Small intestine (tissue), 7 donors: ENCODE results near the gene ZSCAN10. TPM values are rescaled to one million over a fixed set of nuclear protein-coding genes. Genes with fewer than 3 reads are reported as not detected.
"Not testable (repeated sequence)": the region's sequence is repeated elsewhere in the genome, so short reads cannot be mapped to it uniquely, and the experiment has no call there.

Experiments
- DNase-seq, 2 donors: peaks; one replicate each; pipeline versions ENCODE4 v3.0.0 to v3.0.0-alpha.2; 2013
- FAIRE-seq: peaks from 2 replicates; lab custom pipeline; 2012; peaks lifted over from hg19 to GRCh38; lab: Jason Lieb, UNC
- H3K27ac ChIP-seq, 3 donors: one replicate each; pipeline ENCODE4 v1.5.1; 2013; ENCODE audit warnings: low read length in 2 of 3, mild to moderate bottlenecking in 2 of 3, control low read depth in 1 of 3, inconsistent platforms in 1 of 3, low read depth in 1 of 3, moderate library complexity in 1 of 3
- H3K27me3 ChIP-seq, 3 donors: one replicate each; pipeline ENCODE4 v1.6.1; 2013; ENCODE audit warnings: low read length in 3 of 3, inconsistent platforms in 1 of 3; ENCODE audit not compliant: control insufficient read depth in 3 of 3, insufficient read depth in 3 of 3
- H3K36me3 ChIP-seq, 3 donors: one replicate each; pipeline ENCODE4 v1.6.1; 2013; ENCODE audit warnings: low read length in 3 of 3, inconsistent platforms in 1 of 3, low read depth in 1 of 3, mild to moderate bottlenecking in 1 of 3, moderate library complexity in 1 of 3; ENCODE audit not compliant: control insufficient read depth in 3 of 3, insufficient read depth in 2 of 3
- H3K4me1 ChIP-seq, 3 donors: one replicate each; pipeline ENCODE4 v1.6.1; 2013; ENCODE audit warnings: low read length in 2 of 3, inconsistent platforms in 1 of 3, low read depth in 1 of 3, mild to moderate bottlenecking in 1 of 3, moderate library complexity in 1 of 3; ENCODE audit not compliant: control insufficient read depth in 3 of 3, insufficient read depth in 2 of 3
- H3K4me3 ChIP-seq, 3 donors: one replicate each; pipeline ENCODE4 v1.5.1; 2013; ENCODE audit warnings: low read length in 3 of 3, control low read depth in 1 of 3, inconsistent platforms in 1 of 3, low read depth in 1 of 3, mild to moderate bottlenecking in 1 of 3, moderate library complexity in 1 of 3
- H3K9me3 ChIP-seq, 2 donors: one replicate each; pipeline ENCODE4 v1.6.1; 2013; ENCODE audit warnings: low read depth in 1 of 2, low read length in 1 of 2; ENCODE audit not compliant: control insufficient read depth in 2 of 2, insufficient read depth in 1 of 2
- WGBS, 3 donors: extraction: QIAGEN DNeasy Blood & Tissue Kit; methylation state at CpG; one replicate each; pipeline ENCODE4 v1.1.7; 2013; 5-methylcytosine and 5-hydroxymethylcytosine counted together
- polyA plus RNA-seq, 4 donors: library from polyadenylated mRNA; stranded (reverse) in 3 of 4; unstranded in 1 of 4; fragments of 200-250 nt in 3 of 4; fragments of 120-200 nt in 1 of 4; gene quantifications; one replicate each; pipeline versions ENCODE4 v1.2.1 to v1.2.3, GENCODE V29; 2013
- donor health status: healthy with polysubstance abuse.
- donor health status: control.
- donor health status: control.
- donor health status: Bipolar disorder and iron deficiency.
- donor health status: healthy.

ZSCAN10 gene
- polyA plus RNA-seq, 4 donors: 0.03 to 0.46 TPM; not detected in 2

- peaks cover 0 to 2% (median 0%) of the 10 kb centered on the region in 3 donors for H3K36me3 ChIP-seq
- DNase-seq (no peak), FAIRE-seq (no peak)
- no peak overlapping the region for H3K27ac ChIP-seq
- H3K4me3 ChIP-seq: no peak overlapping the region
- 89 to 95% (median 91%) methylated on average over 17 of the region's 17 CpGs for WGBS, 3 donors
- no peaks in the 10 kb centered on the region for H3K27me3 ChIP-seq
- peaks cover 0 to 13% (median 0%) of the 10 kb centered on the region in 3 donors for H3K4me1 ChIP-seq
- H3K9me3 ChIP-seq: peaks cover 0 to 4% of the 10 kb centered on the region in 2 donors
Observed at GRCh38 chr16:3080024-3080423, 19.1 kb downstream of the ZSCAN10 start.

- FAIRE-seq (no peak), DNase-seq (no peak)
- WGBS, 3 donors: 36 to 59% (median 58%) methylated on average over 6 of the region's 6 CpGs
- Histone ChIP-seq H3K27me3 (no peaks in the 10 kb centered on the region), H3K4me1 (no peaks in the 10 kb centered on the region), H3K27ac (peak overlapping the region in 1 of 3 donors; percentile 75), H3K36me3 (no peaks in the 10 kb centered on the region), H3K4me3 (no peak overlapping the region), H3K9me3 (peaks cover 0 to 4% of the 10 kb centered on the region in 2 donors)
Observed at GRCh38 chr16:3076577-3076976, 22.5 kb downstream of the ZSCAN10 start.

- WGBS, 3 donors: 76 to 90% (median 84%) methylated on average over 4 to 6 of the region's 6 CpGs
- not testable (repeated sequence) for H3K27me3 ChIP-seq, H3K4me3 ChIP-seq, FAIRE-seq, DNase-seq, H3K9me3 ChIP-seq, H3K4me1 ChIP-seq, H3K36me3 ChIP-seq
- peak overlapping the region in 2 of 3 donors; percentile 5 to 75 for H3K27ac ChIP-seq
Observed at GRCh38 chr16:3075946-3076345, 23.1 kb downstream of the ZSCAN10 start.

GRCh38 chr16:3075523-3075915 lies 23.6 kb downstream of the ZSCAN10 start:
- no peak for DNase-seq
- FAIRE-seq: no peak
- Histone ChIP-seq H3K27ac (peak overlapping the region in 2 of 3 donors; percentile 74 to 88), H3K36me3 (no peaks in the 10 kb centered on the region), H3K4me3 (no peak overlapping the region), H3K27me3 (no peaks in the 10 kb centered on the region), H3K9me3 (peaks cover 0 to 4% of the 10 kb centered on the region in 2 donors), H3K4me1 (no peaks in the 10 kb centered on the region)
- WGBS, 3 donors: 30 to 37% (median 30%) methylated on average over 10 of the region's 10 CpGs

- FAIRE-seq (no peak), DNase-seq (peak in 1 of 2 donors; percentile 69)
- no peaks in the 10 kb centered on the region for H3K4me1 ChIP-seq
- 50 to 63% (median 58%) methylated on average over 7 to 9 of the region's 9 CpGs for WGBS, 3 donors
- no peaks in the 10 kb centered on the region for H3K27me3 ChIP-seq
- peak overlapping the region in 2 of 3 donors; percentile 74 to 88 for H3K27ac ChIP-seq
- no peak overlapping the region for H3K4me3 ChIP-seq
- H3K36me3 ChIP-seq: no peaks in the 10 kb centered on the region
- H3K9me3 ChIP-seq: peaks cover 0 to 4% of the 10 kb centered on the region in 2 donors
Observed at GRCh38 chr16:3074860-3075522, 24.1 kb downstream of the ZSCAN10 start.

- peak overlapping the region in 1 of 3 donors; percentile 9 for H3K27ac ChIP-seq
- WGBS, 3 donors: 77 to 85% (median 84%) methylated on average over 7 of the region's 7 CpGs
Observed at GRCh38 chr16:3073448-3073847, 25.6 kb downstream of the ZSCAN10 start.

GRCh38 chr16:3072576-3073263 lies 26.4 kb downstream of the ZSCAN10 start:
- not testable (repeated sequence) for FAIRE-seq, H3K4me1 ChIP-seq, H3K4me3 ChIP-seq, H3K9me3 ChIP-seq, H3K27me3 ChIP-seq, DNase-seq
- 42 to 63% (median 55%) methylated on average over 8 to 16 of the region's 18 CpGs for WGBS, 3 donors
- peaks cover 0 to 20% (median 7%) of the 10 kb centered on the region in 3 donors for H3K36me3 ChIP-seq
- peak overlapping the region in 1 of 3 donors; percentile 47 for H3K27ac ChIP-seq

More at GRCh38 chr16:3073448-3073847, 25.6 kb downstream of the ZSCAN10 start:
- Histone ChIP-seq H3K9me3 (peaks cover 0 to 4% of the 10 kb centered on the region in 2 donors), H3K4me3 (no peak overlapping the region), H3K27me3 (no peaks in the 10 kb centered on the region), H3K36me3 (peaks cover 0 to 13% (median 5%) of the 10 kb centered on the region in 3 donors), H3K4me1 (peaks cover 0 to 2% (median 0%) of the 10 kb centered on the region in 3 donors)
- DNase-seq (no peak), FAIRE-seq (no peak)

- H3K27me3 ChIP-seq, FAIRE-seq, H3K27ac ChIP-seq, H3K9me3 ChIP-seq, DNase-seq, H3K4me3 ChIP-seq: not testable (repeated sequence)
- 17 to 52% (median 17%) methylated on average over 3 of the region's 4 CpGs for WGBS, 3 donors
- Histone ChIP-seq H3K4me1 (peaks cover 0 to 10% (median 4%) of the 10 kb centered on the region in 3 donors), H3K36me3 (peaks cover 0 to 26% (median 11%) of the 10 kb centered on the region in 3 donors)
Observed at GRCh38 chr16:3072148-3072547, 26.9 kb downstream of the ZSCAN10 start.
